Measurements from ENCODE around the gene JAK3. TPM values are rescaled to one million over a fixed set of nuclear protein-coding genes. Genes with fewer than 3 reads are reported as not detected.

The JAK3 gene
- total RNA-seq, 1 donor from 2014 or later, result 1.5 TPM

DNA sequence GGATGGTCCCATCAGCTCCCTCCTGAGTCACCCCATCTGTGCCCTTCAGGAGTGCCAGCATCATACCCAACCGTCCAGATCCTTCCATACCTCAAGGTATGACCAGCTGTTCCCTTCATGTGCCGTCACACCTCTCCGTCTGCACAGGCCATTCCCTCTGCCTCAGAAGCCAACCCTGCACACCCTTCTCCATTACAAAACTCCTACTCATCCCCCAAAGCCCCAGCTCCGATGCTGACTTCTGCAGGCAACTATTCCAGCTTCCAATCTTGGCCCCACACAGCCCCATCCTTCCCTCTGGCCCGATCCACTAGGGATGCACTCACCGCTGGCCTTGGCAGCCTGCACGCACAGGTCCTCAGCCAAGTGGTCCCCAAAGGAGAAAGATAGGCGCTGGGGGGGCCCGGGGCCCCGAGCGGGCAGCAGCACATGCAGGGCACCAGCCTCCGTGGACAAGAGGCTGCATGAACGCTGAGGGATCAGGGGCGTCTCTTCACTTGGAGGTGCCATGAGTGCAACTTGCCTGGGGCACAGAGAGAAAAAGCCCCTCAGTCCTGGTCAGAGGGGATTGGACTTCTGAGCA is 3.8 kb downstream of the JAK3 start:
- intact Hi-C loops (cut with DNase I), result no loop called here
- DNase-seq (no peak), ATAC-seq (ENCODE audit: poor library complexity) (no peak)

GRCh38 chr19:17843292-17843827 is 4.4 kb downstream of the JAK3 start:
- no peak for DNase-seq
- intact Hi-C loops (cut with DNase I), result no loop called here
- no peak for ATAC-seq (ENCODE audit: poor library complexity)

DNA sequence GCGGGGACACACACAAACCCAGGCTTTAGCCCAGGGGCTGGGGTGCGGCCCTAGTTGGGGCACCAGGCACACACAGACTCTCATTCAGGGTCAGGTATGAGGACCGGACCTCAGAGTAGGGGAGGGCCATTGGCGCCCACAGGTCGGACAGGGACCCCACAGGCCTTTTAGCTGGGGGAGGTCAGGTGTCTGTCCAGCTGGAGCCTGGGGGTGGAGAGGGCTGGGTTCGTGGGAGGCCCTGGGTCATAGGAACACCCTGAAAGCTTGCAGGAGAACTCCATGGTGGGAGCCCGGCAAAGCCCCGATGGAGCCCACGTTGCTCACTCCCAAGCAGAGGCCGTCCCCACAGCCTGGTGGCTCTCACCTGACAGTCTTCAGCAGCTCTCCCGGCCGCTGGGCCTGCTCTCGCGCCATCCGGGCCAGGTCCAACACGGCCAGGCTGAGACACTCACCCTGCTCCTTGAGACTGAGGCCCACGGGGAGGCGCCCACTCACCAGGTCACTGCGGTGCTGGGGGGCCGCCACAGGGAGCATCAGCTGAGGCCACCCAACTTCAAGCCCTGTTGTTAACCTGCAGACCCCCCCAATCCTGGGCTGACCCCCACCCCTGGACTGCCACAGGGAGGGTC is 5.0 kb downstream of the JAK3 start:
- no peak for DNase-seq
- no peak for ATAC-seq (ENCODE audit: poor library complexity)
- intact Hi-C loops (cut with DNase I), result no loop called here

DNA sequence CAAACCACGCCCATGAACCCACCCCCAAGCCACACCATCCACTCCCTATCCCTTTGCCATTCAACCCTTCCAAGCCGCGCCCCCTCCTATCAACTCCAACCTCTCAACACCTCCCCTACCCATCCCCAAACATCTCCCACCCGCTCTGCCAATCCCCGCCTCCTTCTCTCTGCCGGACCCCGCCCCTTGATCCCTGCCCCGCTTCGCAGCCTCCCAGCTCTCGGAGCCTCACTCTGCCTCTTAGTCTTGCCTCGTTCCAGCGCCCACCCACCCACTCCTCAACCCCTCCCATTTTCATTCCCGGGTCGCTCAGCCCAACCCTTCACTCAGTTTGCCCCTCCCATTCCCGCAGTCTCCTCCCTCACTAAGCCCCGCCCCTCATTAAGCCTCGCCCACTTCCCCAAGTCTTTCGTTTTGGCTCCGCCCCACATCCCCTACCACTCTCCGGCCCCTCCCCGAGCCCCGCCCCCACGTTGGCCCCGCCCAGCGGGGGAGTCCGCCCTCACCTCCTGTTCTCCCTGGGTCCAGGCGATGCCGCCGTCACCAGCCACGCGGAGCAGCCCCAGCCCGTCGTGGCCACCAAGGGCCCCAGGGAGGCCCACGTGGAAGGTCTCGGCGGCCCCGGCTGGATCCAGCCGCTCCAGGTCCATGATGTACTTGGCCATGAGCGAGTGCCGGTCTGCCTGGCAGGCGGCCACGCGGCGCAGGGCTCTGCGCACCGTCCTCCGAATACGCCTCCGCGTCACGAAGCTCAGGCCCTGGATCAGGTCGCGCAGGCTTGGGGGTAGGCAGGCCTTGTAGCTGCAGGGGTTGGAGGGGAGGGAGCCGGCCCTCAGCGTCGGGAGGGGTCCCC is 5.7 kb downstream of the JAK3 start:
- DNase-seq (peak; percentile 80), ATAC-seq (ENCODE audit: poor library complexity) (peak; percentile 89)
- intact Hi-C loops (cut with DNase I), result no loop called here

DNA sequence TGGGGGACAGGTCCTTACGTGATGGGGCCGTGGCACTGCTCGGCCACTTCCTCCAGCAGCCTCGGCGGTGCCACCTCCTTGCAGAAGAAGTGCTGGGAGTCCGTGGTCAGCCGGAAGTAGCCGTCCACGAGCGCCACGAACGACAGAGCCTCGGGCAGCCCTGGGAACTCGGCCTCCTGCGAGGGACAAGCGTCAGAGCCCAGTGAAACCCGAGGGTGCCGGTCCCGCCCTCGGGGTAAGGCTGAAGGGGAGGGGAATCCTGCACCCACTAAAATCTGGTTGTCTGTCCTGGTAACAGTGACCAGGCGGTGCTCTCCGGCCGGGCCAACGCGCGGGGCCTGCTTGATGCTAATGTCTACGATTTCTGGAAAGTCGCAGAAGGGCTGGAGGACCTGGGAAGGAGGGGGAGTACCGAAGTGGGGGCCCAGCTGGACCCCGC is 6.4 kb downstream of the JAK3 start:
- ATAC-seq (ENCODE audit: poor library complexity) (peak; percentile 16), DNase-seq (no peak)
- intact Hi-C loops (cut with DNase I), result no loop called here

DNA sequence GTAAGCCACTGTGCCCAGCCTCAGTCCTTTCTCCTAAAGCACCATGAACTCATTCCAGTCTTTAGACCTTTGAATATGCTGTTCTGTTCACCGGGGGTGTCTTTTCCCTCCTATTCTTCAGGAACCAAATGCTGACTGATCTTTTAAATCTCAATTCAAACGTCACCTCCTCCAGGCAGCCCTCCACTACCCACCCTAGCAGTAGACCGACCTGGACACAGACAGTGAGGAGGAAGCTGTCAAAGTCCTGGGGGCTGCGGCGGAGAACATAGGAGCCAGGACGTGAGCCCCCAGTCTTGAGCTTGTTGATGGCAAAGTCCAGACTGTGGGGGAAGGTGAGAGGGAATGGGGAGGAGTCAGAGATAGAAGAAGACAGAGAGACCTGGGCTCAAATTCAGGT is 7.8 kb downstream of the JAK3 start:
- ATAC-seq (ENCODE audit: poor library complexity) (no peak), DNase-seq (no peak)
- intact Hi-C loops (cut with DNase I), result no loop called here

DNA sequence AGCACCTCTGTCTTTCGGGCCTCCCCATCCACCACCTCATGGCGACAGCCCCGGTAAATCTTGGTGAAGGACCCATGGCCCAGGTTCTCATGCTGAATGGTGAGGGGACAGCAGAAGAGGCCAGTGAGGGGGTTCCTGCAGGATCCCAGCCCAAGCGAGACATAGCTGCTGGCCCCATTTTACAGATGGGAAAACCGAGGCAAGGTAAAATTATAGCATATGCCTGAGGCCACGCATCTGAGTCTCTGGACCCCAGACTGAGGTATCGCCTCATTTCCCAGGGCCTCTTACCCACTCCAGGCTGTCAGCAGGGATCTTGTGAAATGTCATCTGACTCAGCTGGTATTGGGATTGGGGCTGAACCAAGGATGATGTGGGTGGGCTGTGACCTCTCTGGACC is 9.8 kb downstream of the JAK3 start:
- ATAC-seq (ENCODE audit: poor library complexity), result no peak

DNA sequence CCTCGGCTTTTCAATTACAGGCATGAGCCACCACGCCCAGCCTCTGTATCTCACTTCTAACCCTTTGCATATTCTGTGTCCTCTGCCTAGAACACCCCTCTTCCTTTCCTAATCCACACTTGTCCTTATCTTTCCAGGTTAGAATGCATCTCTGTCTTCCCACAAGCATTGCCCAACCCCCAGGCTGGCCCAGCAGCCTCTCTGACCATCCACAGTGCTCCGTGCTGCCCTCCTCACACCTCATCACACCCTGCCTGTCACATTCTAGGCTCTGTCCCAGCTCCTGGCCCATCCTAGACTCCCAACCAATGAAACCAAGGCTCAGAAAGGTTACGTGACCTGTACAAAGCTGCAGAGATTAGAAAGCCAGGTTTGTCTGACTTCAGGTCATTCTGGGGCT is 11.3 kb downstream of the JAK3 start:
- intact Hi-C loops (cut with DNase I), result no loop called here
- no peak for ATAC-seq (ENCODE audit: poor library complexity)
- DNase-seq, result no peak

More for the DNA sequence above, 9.8 kb downstream of the JAK3 start:
- intact Hi-C loops (cut with DNase I), result no loop called here
- no peak for DNase-seq

GRCh38 chr19:17835182-17836006 is 12.4 kb downstream of the JAK3 start:
- intact Hi-C loops (cut with DNase I), result no loop called here

GRCh38 chr19:17834350-17835181 is 13.2 kb downstream of the JAK3 start:
- DNase-seq (no peak), ATAC-seq (ENCODE audit: poor library complexity) (no peak)
- intact Hi-C loops (cut with DNase I), result no loop called here

More at GRCh38 chr19:17835182-17836006, 12.4 kb downstream of the JAK3 start:
- ATAC-seq (ENCODE audit: poor library complexity) (no peak), DNase-seq (no peak)

DNA sequence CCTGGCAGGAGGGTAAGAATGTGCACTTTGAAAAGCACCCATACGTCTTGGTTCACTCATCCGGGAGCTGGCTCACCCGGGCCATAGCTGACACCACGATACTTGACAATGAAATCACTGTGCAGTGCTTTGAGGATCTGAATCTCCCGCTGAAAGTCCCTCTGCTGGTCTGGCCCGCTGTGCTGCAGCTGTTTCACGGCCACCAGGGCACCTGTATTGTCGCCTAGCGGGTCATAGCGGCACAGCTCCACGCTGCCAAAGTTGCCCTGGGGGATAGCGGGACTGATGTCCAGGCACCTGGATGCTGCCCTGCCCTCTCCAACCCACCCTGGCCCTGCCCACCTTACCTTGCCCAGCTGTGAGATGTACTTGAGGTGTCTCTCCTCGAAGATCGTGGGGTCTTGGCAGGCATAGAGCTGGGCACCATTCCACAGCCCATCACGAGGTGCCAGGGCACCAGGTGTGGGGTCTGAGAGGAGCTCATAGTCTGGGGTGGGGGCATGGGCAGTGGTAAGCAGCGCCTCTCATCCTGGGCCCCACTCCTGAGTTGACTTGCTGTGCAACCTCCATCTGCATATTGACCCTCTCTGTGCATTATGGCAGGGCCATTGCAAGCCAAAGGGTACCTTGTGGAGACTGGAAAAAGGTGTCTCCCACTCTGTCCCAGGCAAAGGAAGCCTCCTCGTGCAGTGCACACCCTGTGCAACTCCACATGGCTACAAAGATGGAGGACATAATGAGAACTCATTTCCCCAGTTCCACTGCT is 15.2 kb downstream of the JAK3 start:
- DNase-seq, result no peak
- ATAC-seq (ENCODE audit: poor library complexity), result no peak
- intact Hi-C loops (cut with DNase I), result no loop called here

- no peak for DNase-seq
- no peak for ATAC-seq (ENCODE audit: poor library complexity)
- intact Hi-C loops (cut with DNase I), result no loop called here
Measured at GRCh38 chr19:17831419-17831888, 16.3 kb downstream of the JAK3 start.

GRCh38 chr19:17830567-17831418 is 17.0 kb downstream of the JAK3 start:
- ATAC-seq (ENCODE audit: poor library complexity) (peak; percentile 34), DNase-seq (no peak)
- intact Hi-C loops (cut with DNase I), result no loop called here

DNA sequence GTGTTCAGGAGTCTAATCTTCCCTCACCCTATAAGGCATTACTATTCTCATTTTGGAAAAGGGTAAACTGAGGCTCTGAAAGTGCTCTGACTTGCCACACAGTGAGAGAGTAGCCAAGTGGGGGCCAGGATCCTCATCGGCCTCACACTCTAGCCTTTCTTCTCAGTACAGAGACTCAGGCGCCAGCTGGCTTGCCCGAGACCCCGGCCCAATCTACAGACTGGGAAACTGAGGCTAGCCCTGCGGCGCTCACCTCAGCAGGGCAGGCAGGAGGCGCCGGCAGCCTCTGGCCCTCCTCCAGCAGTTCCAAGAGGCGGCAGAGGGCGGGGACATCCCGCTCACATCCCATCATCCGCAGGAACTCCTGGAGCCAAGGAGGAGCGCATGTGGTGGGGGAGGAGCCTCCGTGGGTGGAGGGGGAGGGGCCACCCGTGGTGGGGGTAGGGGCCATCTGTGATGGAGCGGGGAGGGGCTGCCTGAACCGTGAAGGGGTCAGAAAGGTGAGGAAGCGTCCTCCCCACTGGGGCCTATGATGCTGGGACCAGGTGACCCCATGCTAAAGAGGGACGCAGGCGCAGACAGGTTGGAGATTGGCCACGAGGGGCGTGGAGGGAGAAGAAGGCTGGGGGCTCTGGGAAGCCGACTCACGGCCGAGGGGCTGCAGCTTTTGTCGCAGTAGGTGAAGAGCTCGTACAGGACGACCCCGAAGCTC is 17.8 kb downstream of the JAK3 start:
- ATAC-seq (ENCODE audit: poor library complexity) (no peak), DNase-seq (no peak)

DNA sequence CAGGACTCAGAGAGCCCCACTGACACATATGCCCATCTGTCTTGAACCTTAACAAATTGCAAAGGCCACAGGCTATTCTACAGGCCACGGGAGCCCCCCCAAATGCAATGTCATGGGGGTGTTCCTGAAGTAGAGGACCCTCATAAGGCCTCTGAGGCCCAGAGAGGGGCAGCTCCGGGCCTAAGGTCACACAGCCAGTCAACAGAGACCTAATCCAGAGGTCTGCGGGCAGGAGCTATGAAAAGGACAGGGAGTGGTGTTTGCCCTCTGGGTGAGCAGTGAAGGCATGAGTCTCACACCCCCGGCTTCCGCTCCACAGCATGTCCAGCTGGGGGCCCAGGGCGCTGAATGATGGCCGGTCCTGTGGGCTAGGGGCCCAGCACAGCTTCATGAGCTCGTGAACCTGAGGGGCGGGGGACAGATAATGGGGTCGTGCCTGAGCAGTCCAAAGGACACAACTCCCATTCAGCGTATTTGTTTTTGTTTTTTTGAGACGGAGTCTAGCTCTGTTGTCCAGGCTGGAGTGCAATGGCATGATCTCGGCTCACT is 21.2 kb downstream of the JAK3 start:
- intact Hi-C loops (cut with DNase I), result no loop called here
- no peak for ATAC-seq (ENCODE audit: poor library complexity)

More for the DNA sequence above, 17.8 kb downstream of the JAK3 start:
- intact Hi-C loops (cut with DNase I), result no loop called here

More for the DNA sequence above, 21.2 kb downstream of the JAK3 start:
- DNase-seq, result no peak
